ENCODE results near the gene ADGRG3.

- no peak for TF ChIP-seq POLR2A (IDR thresholded peaks at IDR 0.05; ENCODE audit: low read depth, low read length)
- TF ChIP-seq POU2F2 (IDR thresholded peaks at IDR 0.05; ENCODE audit: low read depth, low read length): no peak
- TF ChIP-seq POLR2AphosphoS5 (IDR thresholded peaks at IDR 0.05; ENCODE audit: low read depth, low read length): no peak
- no peak for TF ChIP-seq TAF1 (IDR thresholded peaks at IDR 0.05; ENCODE audit: low read depth, low read length)
- TF ChIP-seq PAX5 (IDR thresholded peaks at IDR 0.05; ENCODE audit: insufficient read depth, low read length, severe bottlenecking): no peak
Observed at GRCh38 chr16:57644383-57645014, 23.6 kb upstream of the ADGRG3 start.

Data from GM12891 (cell line).